Activated gamma-delta T cell treated with Interleukin-2 at 50 U/mL for 16 hours (primary cell): ENCODE results near the gene GNAI3.
A peak's percentile ranks its signal among the peaks of the same experiment; 100 is the strongest.

Experiments used
- DNase-seq: peaks from one replicate; pipeline ENCODE4 v3.0.0-alpha.2; 2020

GNAI3 gene

GRCh38 chr1:109548321-109549267, at the start of gene GNAI3:
Gene GNAI3 (plus strand): TSS chr1:109548615. CDS start chr1:109548721, 106 bp downstream.
- DNase-seq: peak; percentile 95

GRCh38 chr1:109499081-109499480, 49.3 kb upstream of the GNAI3 start:
- no peak for DNase-seq

GRCh38 chr1:109499661-109500536, 48.5 kb upstream of the GNAI3 start:
- DNase-seq: peak; percentile 57

- DNase-seq: no peak
Observed at GRCh38 chr1:109500941-109501381, 47.5 kb upstream of the GNAI3 start.

GRCh38 chr1:109501644-109502363, 46.6 kb upstream of the GNAI3 start:
- DNase-seq: no peak

- DNase-seq: peak; percentile 51
Observed at GRCh38 chr1:109502364-109502851, 46.0 kb upstream of the GNAI3 start.

GRCh38 chr1:109503935-109504334, 44.5 kb upstream of the GNAI3 start:
- DNase-seq: no peak

- DNase-seq: no peak
Observed at GRCh38 chr1:109504974-109505373, 43.4 kb upstream of the GNAI3 start.

GRCh38 chr1:109508001-109508872, 40.2 kb upstream of the GNAI3 start:
- no peak for DNase-seq

GRCh38 chr1:109508873-109509175, 39.6 kb upstream of the GNAI3 start:
- no peak for DNase-seq

- DNase-seq: peak; percentile 63
Observed at GRCh38 chr1:109509176-109510134, 39.0 kb upstream of the GNAI3 start, which contains the start of gene AMIGO1. Gene AMIGO1 (minus strand): TSS chr1:109509727. CDS start chr1:109508912, 815 bp downstream.

GRCh38 chr1:109513110-109513710, 35.2 kb upstream of the GNAI3 start:
- no peak for DNase-seq

GRCh38 chr1:109514846-109515245, 33.6 kb upstream of the GNAI3 start:
- DNase-seq: no peak

GRCh38 chr1:109516872-109517271, 31.5 kb upstream of the GNAI3 start:
- DNase-seq: no peak

GRCh38 chr1:109517337-109517736, 31.1 kb upstream of the GNAI3 start:
- no peak for DNase-seq

- no peak for DNase-seq
Observed at GRCh38 chr1:109521002-109521951, 27.1 kb upstream of the GNAI3 start.

- no peak for DNase-seq
Observed at GRCh38 chr1:109522026-109522425, 26.4 kb upstream of the GNAI3 start.

GRCh38 chr1:109523706-109524105, 24.7 kb upstream of the GNAI3 start:
- DNase-seq: no peak
